HG03439 (cell line): Measurements from ENCODE around the gene GSAP.
A peak's percentile ranks its signal among the peaks of the same experiment; 100 is the strongest.
"Not testable (repeated sequence)": the region's sequence is repeated elsewhere in the genome, so short reads cannot be mapped to it uniquely, and the experiment has no call there.

ENCODE experiments used
- ATAC-seq: cut with Tn5 transposase; IDR thresholded peaks from one replicate; pipeline ENCODE4 v1.9.1; 2021; ENCODE audit warnings: mild to moderate bottlenecking, moderate library complexity; ENCODE audit not compliant: unreplicated experiment

Gene GSAP

GRCh38 chr7:77306231-77307067, 109.7 kb downstream of the GSAP start:
- no peak for ATAC-seq

- no peak for ATAC-seq
These were observed 120.6 kb downstream of the GSAP start for GRCh38 chr7:77295549-77295948.

GRCh38 chr7:77293046-77293445, 123.1 kb downstream of the GSAP start:
- ATAC-seq: no peak

GRCh38 chr7:77290425-77290824, 125.7 kb downstream of the GSAP start:
- ATAC-seq: no peak

- ATAC-seq: no peak
These were observed 126.8 kb downstream of the GSAP start for GRCh38 chr7:77289387-77289786.

- ATAC-seq: no peak
These were observed 127.4 kb downstream of the GSAP start for GRCh38 chr7:77288676-77289320.

GRCh38 chr7:77284616-77285015, 131.5 kb downstream of the GSAP start:
- ATAC-seq: no peak

GRCh38 chr7:77284005-77284404, 132.1 kb downstream of the GSAP start:
- no peak for ATAC-seq

- ATAC-seq: no peak
These were observed 133.3 kb downstream of the GSAP start for GRCh38 chr7:77282897-77283296.

- no peak for ATAC-seq
These were observed 134.2 kb downstream of the GSAP start for GRCh38 chr7:77281780-77282478.

GRCh38 chr7:77276120-77276519, 140.0 kb downstream of the GSAP start:
- ATAC-seq: no peak

- not testable (repeated sequence) for ATAC-seq
These were observed 140.5 kb downstream of the GSAP start for GRCh38 chr7:77275663-77276062.

- ATAC-seq: no peak
These were observed 144.4 kb downstream of the GSAP start for GRCh38 chr7:77271766-77272165.

GRCh38 chr7:77270094-77270480, 146.1 kb downstream of the GSAP start:
- no peak for ATAC-seq

GRCh38 chr7:77269360-77270093, 146.6 kb downstream of the GSAP start:
- peak; percentile 62 for ATAC-seq

GRCh38 chr7:77266291-77266794, 149.8 kb downstream of the GSAP start:
- ATAC-seq: peak; percentile 75

GRCh38 chr7:77265666-77266065, 150.5 kb downstream of the GSAP start:
- no peak for ATAC-seq

- no peak for ATAC-seq
These were observed 153.8 kb downstream of the GSAP start for GRCh38 chr7:77262316-77262715.
